Brain pericyte (primary cell): ENCODE results near the gene KLHDC4.
"Not testable (repeated sequence)": the region's sequence is repeated elsewhere in the genome, so short reads cannot be mapped to it uniquely, and the experiment has no call there.

Experiments
- DNase-seq: peaks from one replicate; pipeline ENCODE4 v3.0.0-alpha.2; 2012; ENCODE audit warnings: low read depth, low spot score

The KLHDC4 gene

GRCh38 chr16:87720446-87720845, 45.3 kb downstream of the KLHDC4 start:
- no peak for DNase-seq

GRCh38 chr16:87718831-87719230, 47.0 kb downstream of the KLHDC4 start:
- not testable (repeated sequence) for DNase-seq

- no peak for DNase-seq
Measured at GRCh38 chr16:87715658-87716057, 50.1 kb downstream of the KLHDC4 start.

DNA sequence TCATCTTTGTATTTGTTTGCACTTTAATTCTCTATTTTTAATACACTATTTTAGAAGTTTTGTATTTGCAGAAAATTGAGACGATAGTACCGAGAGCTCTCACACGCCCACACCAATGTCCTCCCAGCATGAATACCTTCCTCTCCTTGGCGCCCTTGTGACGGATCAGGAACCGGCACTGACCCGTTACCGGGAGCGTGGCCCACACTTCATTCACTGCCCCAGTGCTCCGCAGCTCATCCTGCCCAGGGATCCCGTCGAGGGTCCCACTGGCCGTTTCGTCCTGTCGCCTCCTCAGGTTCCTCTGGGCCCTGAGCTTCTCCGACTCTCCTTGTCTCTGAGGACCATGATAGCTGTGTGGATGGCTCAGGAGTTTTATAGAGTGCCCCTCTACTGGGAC, 50.6 kb downstream of the KLHDC4 start:
- DNase-seq: no peak

GRCh38 chr16:87713451-87714229, 52.1 kb downstream of the KLHDC4 start:
- no peak for DNase-seq

DNA sequence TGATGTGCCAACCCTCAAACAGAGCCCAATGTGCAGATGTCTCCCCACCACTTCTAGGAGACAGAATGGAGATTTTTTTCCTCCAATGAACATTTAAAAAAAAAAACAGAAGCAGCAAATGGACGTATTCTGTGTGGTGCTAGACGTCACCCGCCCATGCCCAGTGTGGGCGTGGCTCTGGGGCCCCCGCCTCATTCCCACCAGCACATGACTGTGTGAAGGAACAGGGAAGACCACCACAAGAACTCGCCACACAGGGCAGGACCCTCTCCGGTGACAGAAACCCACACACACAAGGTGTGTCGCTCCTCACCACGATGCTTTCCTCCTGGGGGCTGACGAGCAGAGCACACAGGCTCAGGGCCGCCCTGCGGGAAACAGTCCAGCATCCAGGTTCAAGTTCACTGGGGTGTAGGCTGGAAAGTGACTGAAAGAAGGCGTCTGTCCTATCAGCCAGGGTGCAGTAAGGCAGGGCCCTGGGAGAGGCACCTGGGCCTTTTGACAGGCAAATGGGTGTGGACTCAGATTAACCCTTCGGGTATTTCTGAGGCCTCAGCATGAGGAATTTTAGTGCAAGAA, 53.5 kb downstream of the KLHDC4 start:
- no peak for DNase-seq

GRCh38 chr16:87710887-87711286, 54.9 kb downstream of the KLHDC4 start:
- no peak for DNase-seq

- DNase-seq: no peak
Measured at GRCh38 chr16:87709677-87710076, 56.1 kb downstream of the KLHDC4 start.

DNA sequence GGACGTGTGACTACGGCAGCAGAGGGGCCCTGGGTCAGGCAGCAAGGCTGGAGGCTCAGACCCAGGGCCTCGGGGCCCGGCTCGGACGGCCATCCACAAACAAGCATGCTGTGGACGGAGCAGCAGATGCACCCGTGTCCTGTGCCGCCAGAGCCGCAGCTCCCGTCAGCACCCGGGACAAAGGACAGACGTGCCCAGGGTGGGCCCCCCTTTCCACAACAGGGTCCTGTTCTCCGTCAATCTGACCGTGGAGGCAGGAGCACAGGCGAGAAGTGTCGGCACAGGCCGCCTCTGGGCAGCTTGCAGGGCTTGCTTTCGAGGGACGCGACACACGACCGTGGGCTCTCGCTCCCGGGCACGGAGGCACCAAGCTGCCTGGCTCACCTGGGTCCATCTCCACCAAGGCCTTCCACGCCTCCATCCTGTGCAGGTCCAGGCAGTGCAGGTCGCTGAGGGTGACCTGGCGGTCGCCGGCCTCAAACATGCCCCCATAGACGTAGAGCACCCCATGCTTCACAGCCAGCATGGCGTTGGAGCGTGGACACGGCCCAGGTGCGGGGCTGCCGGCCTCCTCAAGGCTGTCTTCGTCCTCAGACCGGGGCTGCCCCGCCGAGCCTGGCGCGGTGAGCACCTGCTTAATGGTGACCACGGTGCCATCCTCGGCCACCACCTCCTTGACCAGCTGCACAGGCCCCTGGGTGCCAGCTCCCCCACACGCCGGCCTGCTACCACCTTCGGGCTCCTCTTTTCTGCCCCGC, 56.7 kb downstream of the KLHDC4 start:
- DNase-seq: no peak

- no peak for DNase-seq
Measured at GRCh38 chr16:87707714-87708580, 57.8 kb downstream of the KLHDC4 start.

GRCh38 chr16:87707097-87707496, 58.7 kb downstream of the KLHDC4 start:
- no peak for DNase-seq

DNA sequence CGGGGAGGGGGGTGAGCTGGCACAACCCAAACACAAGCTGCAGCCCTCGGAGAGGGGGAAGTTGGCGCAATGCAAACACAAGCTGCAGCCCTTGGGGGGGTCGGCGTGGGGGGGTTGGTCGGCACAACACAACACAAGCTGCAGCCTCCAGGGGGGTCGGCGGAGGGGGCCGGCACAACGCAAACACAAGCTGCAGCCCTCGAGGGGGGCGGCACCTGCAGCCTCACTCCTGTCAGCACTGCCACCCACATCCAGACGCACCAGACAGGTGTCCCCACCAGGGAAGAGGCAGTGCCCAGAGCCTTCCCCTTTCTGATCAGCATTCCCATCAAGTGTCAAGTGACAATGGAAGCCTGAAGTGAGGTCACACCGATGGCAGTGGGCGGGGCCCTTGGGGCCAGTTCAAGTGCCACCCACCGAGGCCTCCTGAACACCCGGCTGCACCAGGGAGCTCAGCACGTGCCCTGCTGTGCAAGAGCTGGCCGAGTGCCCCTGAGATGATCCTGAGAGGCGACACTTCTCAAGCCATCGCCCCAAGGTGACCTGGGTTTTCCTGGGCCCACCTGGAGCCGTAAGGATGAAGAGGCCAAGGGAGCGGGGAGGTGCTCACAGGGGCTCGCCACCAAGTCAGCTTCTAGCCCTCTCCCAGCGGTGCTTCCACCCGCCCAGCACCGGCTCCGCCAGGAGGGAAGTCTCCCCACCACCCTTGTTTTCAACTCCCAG, 59.3 kb downstream of the KLHDC4 start:
- DNase-seq: no peak

DNA sequence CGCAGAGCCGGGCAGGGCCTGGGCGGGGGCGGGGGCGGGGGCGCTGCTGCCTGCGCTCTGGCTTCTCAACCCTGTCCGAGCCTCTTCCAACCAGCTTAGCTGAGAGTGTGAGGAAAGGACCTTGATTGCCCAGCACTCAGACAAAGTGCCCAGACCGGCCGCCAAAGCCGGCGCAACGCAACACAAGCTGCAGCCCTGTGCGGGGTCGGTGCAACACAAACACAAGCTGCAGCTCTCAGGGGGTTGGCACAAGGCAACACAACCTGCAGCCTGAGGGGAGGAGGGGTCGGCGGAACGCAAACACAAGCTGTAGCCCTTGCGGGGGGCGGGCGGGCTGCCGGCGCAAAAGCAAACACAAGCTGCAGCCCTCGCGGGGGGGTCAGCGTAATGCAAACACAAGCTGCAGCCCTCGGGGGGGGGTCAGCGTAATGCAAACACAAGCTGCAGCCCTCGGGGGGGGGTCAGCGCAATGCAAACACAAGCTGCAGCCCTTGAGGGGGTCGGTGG, 60.0 kb downstream of the KLHDC4 start:
- peak; percentile 75 for DNase-seq

GRCh38 chr16:87704754-87705353, 60.9 kb downstream of the KLHDC4 start:
- no peak for DNase-seq

DNA sequence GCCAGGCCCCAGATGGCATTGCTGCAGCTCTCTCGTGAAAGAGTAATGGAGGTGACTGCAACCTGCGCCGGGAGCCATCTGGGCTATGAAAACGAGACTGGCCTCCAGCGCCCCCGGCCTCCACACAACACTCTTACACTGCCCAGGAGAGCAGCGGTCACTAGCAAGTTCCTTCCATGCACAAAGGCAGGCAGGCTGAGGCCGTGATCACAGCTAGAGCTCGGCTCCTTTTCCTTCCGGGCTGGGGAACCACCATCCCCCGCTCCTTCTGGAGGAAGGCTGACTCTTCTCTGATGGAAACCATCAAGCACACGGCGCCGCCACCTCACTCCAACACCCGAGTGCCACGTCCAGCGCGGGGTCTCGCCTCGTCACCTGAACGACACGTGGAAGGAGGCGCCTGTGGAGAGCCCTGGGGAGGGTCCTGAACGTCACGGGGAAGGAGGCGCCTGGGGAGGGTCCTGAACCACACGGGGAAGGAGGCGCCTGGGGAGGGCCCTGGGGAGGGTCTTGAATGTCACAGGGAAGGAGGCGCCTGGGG, 61.9 kb downstream of the KLHDC4 start:
- no peak for DNase-seq

DNA sequence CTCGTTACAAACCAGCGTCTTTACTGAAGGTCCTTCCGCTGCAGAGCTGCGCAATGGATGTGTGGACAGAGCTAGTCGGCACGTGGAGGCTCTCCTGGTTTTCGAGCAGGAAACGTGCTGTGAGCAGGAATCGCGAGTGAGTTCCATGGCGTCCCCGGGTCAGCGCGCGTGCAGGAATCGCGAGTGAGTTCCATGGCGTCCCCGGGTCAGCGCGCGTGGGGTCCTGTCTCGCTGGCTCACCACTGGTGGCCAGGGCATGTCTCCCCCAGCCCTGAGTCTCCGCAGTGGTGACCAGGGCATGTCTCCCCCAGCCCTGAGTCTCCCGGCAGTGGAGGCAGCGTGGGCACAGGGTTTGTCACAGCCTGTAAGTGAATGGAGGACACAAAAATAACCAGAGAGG, 62.7 kb downstream of the KLHDC4 start:
- DNase-seq: no peak

DNA sequence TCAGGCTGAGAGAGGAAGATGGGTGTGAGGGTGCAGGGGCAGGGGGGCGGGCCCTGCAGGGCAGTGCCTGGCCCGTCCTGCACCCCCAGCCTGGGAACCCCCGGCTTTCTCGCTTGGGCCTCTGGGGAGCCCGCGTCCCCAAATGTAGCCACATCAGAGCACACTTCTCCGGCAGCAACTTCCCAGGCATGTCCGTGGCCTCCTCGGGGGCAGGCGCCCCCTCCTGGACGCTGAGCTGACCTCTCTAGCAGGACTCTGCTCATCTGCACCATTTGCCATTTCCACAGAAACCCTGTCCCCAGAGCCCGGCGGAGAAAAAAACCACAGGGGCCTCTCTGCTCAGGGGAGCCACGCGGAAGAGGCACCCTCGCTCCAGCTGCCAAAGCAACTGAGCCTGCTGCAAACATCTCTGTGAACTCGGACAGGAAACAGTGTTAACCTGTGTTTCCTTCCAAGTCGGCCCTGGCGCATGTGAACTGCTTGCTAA, 63.4 kb downstream of the KLHDC4 start:
- no peak for DNase-seq

DNA sequence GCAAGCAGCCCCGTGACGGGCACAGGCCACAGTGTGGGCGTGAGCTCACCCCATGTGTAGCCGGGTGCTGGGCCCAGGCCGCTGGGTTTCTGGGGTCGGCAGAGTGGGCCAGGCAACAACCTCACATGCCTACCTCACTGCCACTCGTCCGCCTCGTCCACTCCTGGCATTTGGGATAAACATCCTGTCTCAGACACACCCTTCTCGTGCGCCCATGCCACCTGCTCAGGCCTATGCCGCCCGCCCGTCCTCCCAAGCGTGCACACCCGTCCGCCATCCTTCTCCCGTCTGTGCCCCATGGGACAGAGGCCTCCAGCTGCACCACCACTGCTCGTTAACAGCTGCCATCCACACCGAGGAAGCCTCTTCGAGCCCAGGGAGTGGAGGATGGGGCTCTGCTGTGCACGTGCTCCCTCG, 64.3 kb downstream of the KLHDC4 start:
- DNase-seq: no peak

GRCh38 chr16:87701078-87701460, 64.7 kb downstream of the KLHDC4 start:
- no peak for DNase-seq
